Sigmoid colon (tissue), 4 donors: ENCODE data around the gene CCDC61.

Experiments
- EP300 ChIP-seq, 4 donors: sonication (generic); formaldehyde crosslinking; IDR thresholded peaks; one replicate each; pipeline ENCODE4 v1.6.1; 2017; ENCODE audit warnings: antibody characterized with exemption in 4 of 4
- POLR2A ChIP-seq, 2 donors: fragments of 450-650 bp; IDR thresholded peaks; one replicate each; pipeline ENCODE4 v1.6.1; 2016; ENCODE audit warnings: antibody characterized with exemption in 2 of 2, mild to moderate bottlenecking in 2 of 2, moderate library complexity in 2 of 2
- TF ChIP-seq, protein P1 (sequence below), 4 experiments: fragments of 450-650 bp in 3 of 4; fragments of 200-600 bp in 1 of 4; IDR thresholded peaks; one replicate each; pipeline ENCODE4 v1.5.1; 2016 to 2019; ENCODE audit warnings: antibody characterized with exemption in 4 of 4, mild to moderate bottlenecking in 3 of 4, moderate library complexity in 2 of 4

DNA sequence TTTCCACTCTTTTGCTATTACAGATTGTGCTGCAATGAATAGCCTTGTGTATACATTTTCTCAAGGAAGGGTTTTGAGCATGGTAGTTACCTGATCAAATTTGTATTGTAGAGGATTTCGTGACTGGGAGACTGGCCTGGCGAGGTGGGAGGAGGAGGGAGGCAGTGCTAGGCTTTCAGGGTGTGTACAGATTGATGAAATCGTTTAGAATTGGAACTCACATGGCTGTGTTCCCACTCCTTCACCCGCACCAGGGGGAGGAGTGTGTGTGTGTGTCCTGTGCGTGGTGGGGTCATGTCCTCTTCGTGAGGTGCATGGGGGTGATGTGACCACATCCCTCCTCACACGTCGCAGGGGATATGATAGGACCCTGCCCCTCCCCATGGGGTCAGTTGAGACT lies 19.3 kb downstream of the CCDC61 start:
- TF ChIP-seq, protein P1, sequence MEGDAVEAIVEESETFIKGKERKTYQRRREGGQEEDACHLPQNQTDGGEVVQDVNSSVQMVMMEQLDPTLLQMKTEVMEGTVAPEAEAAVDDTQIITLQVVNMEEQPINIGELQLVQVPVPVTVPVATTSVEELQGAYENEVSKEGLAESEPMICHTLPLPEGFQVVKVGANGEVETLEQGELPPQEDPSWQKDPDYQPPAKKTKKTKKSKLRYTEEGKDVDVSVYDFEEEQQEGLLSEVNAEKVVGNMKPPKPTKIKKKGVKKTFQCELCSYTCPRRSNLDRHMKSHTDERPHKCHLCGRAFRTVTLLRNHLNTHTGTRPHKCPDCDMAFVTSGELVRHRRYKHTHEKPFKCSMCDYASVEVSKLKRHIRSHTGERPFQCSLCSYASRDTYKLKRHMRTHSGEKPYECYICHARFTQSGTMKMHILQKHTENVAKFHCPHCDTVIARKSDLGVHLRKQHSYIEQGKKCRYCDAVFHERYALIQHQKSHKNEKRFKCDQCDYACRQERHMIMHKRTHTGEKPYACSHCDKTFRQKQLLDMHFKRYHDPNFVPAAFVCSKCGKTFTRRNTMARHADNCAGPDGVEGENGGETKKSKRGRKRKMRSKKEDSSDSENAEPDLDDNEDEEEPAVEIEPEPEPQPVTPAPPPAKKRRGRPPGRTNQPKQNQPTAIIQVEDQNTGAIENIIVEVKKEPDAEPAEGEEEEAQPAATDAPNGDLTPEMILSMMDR (IDR thresholded peaks at IDR 0.05), result no peak
- TF ChIP-seq POLR2A (IDR thresholded peaks at IDR 0.05), result no peak
- TF ChIP-seq EP300 (IDR thresholded peaks at IDR 0.05), result no peak
